ENCODE results near the gene HSD11B1.

HSD11B1 gene

GRCh38 chr1:209737118-209737505 is 32.5 kb downstream of the HSD11B1 start:
- H4K12ac ChIP-seq (ENCODE audit: low read depth, low read length), result no peak overlapping the region
- no peak overlapping the region for H2BK120ac ChIP-seq (ENCODE audit: insufficient read depth, low read length, poor library complexity)
- no peak overlapping the region for H3K14ac ChIP-seq (ENCODE audit: low read length)
- no peak for DNase-seq
- H3K4me1 ChIP-seq (ENCODE audit: control insufficient read depth in 1 of 2, insufficient read depth in 2 of 2, low read length in 2 of 2), result no peaks in the 10 kb centered on the region
- H3K27me3 ChIP-seq (ENCODE audit: insufficient read depth, low read length), result no peaks in the 10 kb centered on the region
- no peak overlapping the region for H3K27ac ChIP-seq (ENCODE audit: low read depth, low read length)
- H3K4ac ChIP-seq (ENCODE audit: low read depth, low read length), result no peak overlapping the region
- no peak overlapping the region for H2BK5ac ChIP-seq (ENCODE audit: low read depth, low read length, poor library complexity)
- H3K23ac ChIP-seq (ENCODE audit: low read length), result no peak overlapping the region
- no peak overlapping the region for H4K91ac ChIP-seq (ENCODE audit: low read depth, low read length)
- no peak overlapping the region for H3K18ac ChIP-seq (ENCODE audit: low read length)
- no peaks in the 10 kb centered on the region for H3K9me3 ChIP-seq (ENCODE audit: insufficient read depth, low read depth, low read length)
- H3K9ac ChIP-seq (ENCODE audit: low read length), result peak overlapping the region; percentile 38
- no peaks in the 10 kb centered on the region for H3K79me2 ChIP-seq (ENCODE audit: control insufficient read depth, insufficient read depth, low read length, poor library complexity)
- H3K4me3 ChIP-seq (ENCODE audit: low read depth, low read length), result no peak overlapping the region
- H3K79me1 ChIP-seq (ENCODE audit: low read length), result no peaks in the 10 kb centered on the region
- WGBS (ENCODE audit: extremely low coverage, insufficient coverage, insufficient read length), result no CpG with 5 or more reads among the region's 5 CpGs
- no peak overlapping the region for H2AFZ ChIP-seq (ENCODE audit: insufficient read depth, low read length, poor library complexity)
- no peaks in the 10 kb centered on the region for H3K36me3 ChIP-seq (ENCODE audit: control insufficient read depth in 1 of 2, insufficient read depth in 2 of 2, low read length in 2 of 2)
- H3K4me2 ChIP-seq (ENCODE audit: low read length), result no peak overlapping the region
- no peak overlapping the region for H2BK12ac ChIP-seq (ENCODE audit: low read length)
- H2AK5ac ChIP-seq (ENCODE audit: low read length), result no peak overlapping the region
- no peak overlapping the region for H4K8ac ChIP-seq (ENCODE audit: low read depth, low read length)

GRCh38 chr1:209738270-209738669 is 33.6 kb downstream of the HSD11B1 start:
- H3K36me3 ChIP-seq (ENCODE audit: control insufficient read depth in 1 of 2, insufficient read depth in 2 of 2, low read length in 2 of 2), result no peaks in the 10 kb centered on the region

GRCh38 chr1:209741193-209741592 is 36.5 kb downstream of the HSD11B1 start:
- H3K79me2 ChIP-seq (ENCODE audit: control insufficient read depth, insufficient read depth, low read length, poor library complexity), result no peaks in the 10 kb centered on the region

More at GRCh38 chr1:209738270-209738669, 33.6 kb downstream of the HSD11B1 start:
- H2BK5ac ChIP-seq (ENCODE audit: low read depth, low read length, poor library complexity), result no peak overlapping the region
- no peak overlapping the region for H3K4me2 ChIP-seq (ENCODE audit: low read length)
- H3K27ac ChIP-seq (ENCODE audit: low read depth, low read length), result no peak overlapping the region
- no peak overlapping the region for H3K23ac ChIP-seq (ENCODE audit: low read length)
- no peak overlapping the region for H2BK120ac ChIP-seq (ENCODE audit: insufficient read depth, low read length, poor library complexity)
- H3K27me3 ChIP-seq (ENCODE audit: insufficient read depth, low read length), result no peaks in the 10 kb centered on the region
- no peak overlapping the region for H4K91ac ChIP-seq (ENCODE audit: low read depth, low read length)
- DNase-seq, result no peak
- no peak overlapping the region for H2BK12ac ChIP-seq (ENCODE audit: low read length)
- no peak overlapping the region for H3K14ac ChIP-seq (ENCODE audit: low read length)
- no peak overlapping the region for H4K8ac ChIP-seq (ENCODE audit: low read depth, low read length)
- no peaks in the 10 kb centered on the region for H3K79me1 ChIP-seq (ENCODE audit: low read length)
- H3K79me2 ChIP-seq (ENCODE audit: control insufficient read depth, insufficient read depth, low read length, poor library complexity), result no peaks in the 10 kb centered on the region
- no CpG with 5 or more reads among the region's 1 CpG for WGBS (ENCODE audit: extremely low coverage, insufficient coverage, insufficient read length)
- no peak overlapping the region for H4K12ac ChIP-seq (ENCODE audit: low read depth, low read length)
- no peak overlapping the region for H3K4me3 ChIP-seq (ENCODE audit: low read depth, low read length)
- no peaks in the 10 kb centered on the region for H3K9me3 ChIP-seq (ENCODE audit: insufficient read depth, low read depth, low read length)
- no peak overlapping the region for H3K18ac ChIP-seq (ENCODE audit: low read length)
- H3K9ac ChIP-seq (ENCODE audit: low read length), result no peak overlapping the region
- H2AK5ac ChIP-seq (ENCODE audit: low read length), result no peak overlapping the region
- no peaks in the 10 kb centered on the region for H3K4me1 ChIP-seq (ENCODE audit: control insufficient read depth in 1 of 2, insufficient read depth in 2 of 2, low read length in 2 of 2)
- H2AFZ ChIP-seq (ENCODE audit: insufficient read depth, low read length, poor library complexity), result no peak overlapping the region
- H3K4ac ChIP-seq (ENCODE audit: low read depth, low read length), result no peak overlapping the region

GRCh38 chr1:209741889-209742288 is 37.2 kb downstream of the HSD11B1 start:
- Histone ChIP-seq H3K23ac (ENCODE audit: low read length) (no peak overlapping the region), H3K18ac (ENCODE audit: low read length) (no peak overlapping the region), H3K9me3 (ENCODE audit: insufficient read depth, low read depth, low read length) (peaks cover 3% of the 10 kb centered on the region), H3K9ac (ENCODE audit: low read length) (no peak overlapping the region), H4K8ac (ENCODE audit: low read depth, low read length) (no peak overlapping the region), H3K27ac (ENCODE audit: low read depth, low read length) (no peak overlapping the region), H4K91ac (ENCODE audit: low read depth, low read length) (no peak overlapping the region), H2BK12ac (ENCODE audit: low read length) (no peak overlapping the region), H3K4me1 (ENCODE audit: control insufficient read depth in 1 of 2, insufficient read depth in 2 of 2, low read length in 2 of 2) (no peaks in the 10 kb centered on the region), H2BK5ac (ENCODE audit: low read depth, low read length, poor library complexity) (no peak overlapping the region), H3K4me3 (ENCODE audit: low read depth, low read length) (no peak overlapping the region), H3K36me3 (ENCODE audit: control insufficient read depth in 1 of 2, insufficient read depth in 2 of 2, low read length in 2 of 2) (no peaks in the 10 kb centered on the region), H2AFZ (ENCODE audit: insufficient read depth, low read length, poor library complexity) (no peak overlapping the region), H3K4me2 (ENCODE audit: low read length) (no peak overlapping the region), H3K79me2 (ENCODE audit: control insufficient read depth, insufficient read depth, low read length, poor library complexity) (no peaks in the 10 kb centered on the region), H2AK5ac (ENCODE audit: low read length) (no peak overlapping the region), H3K79me1 (ENCODE audit: low read length) (no peaks in the 10 kb centered on the region), H3K27me3 (ENCODE audit: insufficient read depth, low read length) (no peaks in the 10 kb centered on the region), H2BK120ac (ENCODE audit: insufficient read depth, low read length, poor library complexity) (no peak overlapping the region), H3K4ac (ENCODE audit: low read depth, low read length) (no peak overlapping the region), H4K12ac (ENCODE audit: low read depth, low read length) (no peak overlapping the region), H3K14ac (ENCODE audit: low read length) (no peak overlapping the region)
- WGBS (ENCODE audit: extremely low coverage, insufficient coverage, insufficient read length), result no CpG with 5 or more reads among the region's 2 CpGs
- no peak for DNase-seq

More at GRCh38 chr1:209741193-209741592, 36.5 kb downstream of the HSD11B1 start:
- no peaks in the 10 kb centered on the region for H3K79me1 ChIP-seq (ENCODE audit: low read length)
- H4K91ac ChIP-seq (ENCODE audit: low read depth, low read length), result no peak overlapping the region
- no peak overlapping the region for H3K4me2 ChIP-seq (ENCODE audit: low read length)
- no CpG with 5 or more reads among the region's 3 CpGs for WGBS (ENCODE audit: extremely low coverage, insufficient coverage, insufficient read length)
- H3K4me1 ChIP-seq (ENCODE audit: control insufficient read depth in 1 of 2, insufficient read depth in 2 of 2, low read length in 2 of 2), result no peaks in the 10 kb centered on the region
- H3K27ac ChIP-seq (ENCODE audit: low read depth, low read length), result no peak overlapping the region
- no peak overlapping the region for H2BK12ac ChIP-seq (ENCODE audit: low read length)
- no peak for DNase-seq
- H3K14ac ChIP-seq (ENCODE audit: low read length), result no peak overlapping the region
- H3K23ac ChIP-seq (ENCODE audit: low read length), result no peak overlapping the region
- H3K4me3 ChIP-seq (ENCODE audit: low read depth, low read length), result no peak overlapping the region
- no peak overlapping the region for H2AK5ac ChIP-seq (ENCODE audit: low read length)
- H2AFZ ChIP-seq (ENCODE audit: insufficient read depth, low read length, poor library complexity), result no peak overlapping the region
- no peak overlapping the region for H4K8ac ChIP-seq (ENCODE audit: low read depth, low read length)
- no peak overlapping the region for H4K12ac ChIP-seq (ENCODE audit: low read depth, low read length)
- no peak overlapping the region for H3K18ac ChIP-seq (ENCODE audit: low read length)
- H2BK5ac ChIP-seq (ENCODE audit: low read depth, low read length, poor library complexity), result no peak overlapping the region
- no peaks in the 10 kb centered on the region for H3K27me3 ChIP-seq (ENCODE audit: insufficient read depth, low read length)
- no peak overlapping the region for H3K9ac ChIP-seq (ENCODE audit: low read length)
- no peaks in the 10 kb centered on the region for H3K36me3 ChIP-seq (ENCODE audit: control insufficient read depth in 1 of 2, insufficient read depth in 2 of 2, low read length in 2 of 2)
- H3K4ac ChIP-seq (ENCODE audit: low read depth, low read length), result no peak overlapping the region
- no peak overlapping the region for H2BK120ac ChIP-seq (ENCODE audit: insufficient read depth, low read length, poor library complexity)
- H3K9me3 ChIP-seq (ENCODE audit: insufficient read depth, low read depth, low read length), result peaks cover 3% of the 10 kb centered on the region

All from trophoblast cell (in vitro differentiated cells and primary cell).